IPS DF 6.9 (cell line): ENCODE measurements around the gene OR51F2.
"Not testable (repeated sequence)": the region's sequence is repeated elsewhere in the genome, so short reads cannot be mapped to it uniquely, and the experiment has no call there.

Source experiments
- DNase-seq: peaks from one replicate; pipeline ENCODE4 v3.0.0-alpha.2; 2013; ENCODE audit warnings: low read depth, low spot score
- H3K27ac ChIP-seq: one replicate; pipeline ENCODE4 v1.5.1; 2013; ENCODE audit warnings: low read length, control low read depth
- H3K27me3 ChIP-seq: 2 replicates; pipeline ENCODE4 v1.6.1; 2013; ENCODE audit warnings: mild to moderate bottlenecking, low read length; ENCODE audit not compliant: control insufficient read depth, insufficient read depth
- H3K36me3 ChIP-seq: 2 replicates; pipeline ENCODE4 v1.6.1; 2013; ENCODE audit warnings: low read length; ENCODE audit not compliant: control insufficient read depth, insufficient read depth
- H3K4me1 ChIP-seq: 2 replicates; pipeline ENCODE4 v1.6.1; 2013; ENCODE audit warnings: low read length; ENCODE audit not compliant: control insufficient read depth, insufficient read depth
- H3K4me3 ChIP-seq: 2 replicates; pipeline ENCODE4 v1.5.1; 2013; ENCODE audit warnings: mild to moderate bottlenecking, low read length
- H3K9me3 ChIP-seq: 2 replicates; pipeline ENCODE4 v1.6.1; 2013; ENCODE audit warnings: low read length, inconsistent platforms; ENCODE audit not compliant: control insufficient read depth, insufficient read depth
- WGBS: extraction: QIAGEN DNeasy Blood & Tissue Kit; methylation state at CpG from one replicate; pipeline ENCODE4 v1.1.7; 2013; ENCODE audit warnings: mixed read lengths, missing lambda C conversion rate; ENCODE audit not compliant: insufficient read length, insufficient coverage; 5-methylcytosine and 5-hydroxymethylcytosine counted together

Gene OR51F2

GRCh38 chr11:4830346-4830745, 9.2 kb downstream of the OR51F2 start:
- H3K27ac ChIP-seq, result no peak overlapping the region
- H3K4me1 ChIP-seq, result no peaks in the 10 kb centered on the region
- no peaks in the 10 kb centered on the region for H3K36me3 ChIP-seq
- no peak for DNase-seq
- no peaks in the 10 kb centered on the region for H3K27me3 ChIP-seq
- H3K9me3 ChIP-seq, result no peaks in the 10 kb centered on the region
- no peak overlapping the region for H3K4me3 ChIP-seq
- WGBS, result no CpG with 5 or more reads among the region's 1 CpG

GRCh38 chr11:4830909-4831308, 9.8 kb downstream of the OR51F2 start:
- Histone ChIP-seq H3K27ac (no peak overlapping the region), H3K9me3 (no peaks in the 10 kb centered on the region), H3K4me1 (no peaks in the 10 kb centered on the region), H3K27me3 (no peaks in the 10 kb centered on the region), H3K4me3 (no peak overlapping the region), H3K36me3 (no peaks in the 10 kb centered on the region)
- DNase-seq, result no peak
- WGBS, result no CpG with 5 or more reads among the region's 2 CpGs

- H3K4me1 ChIP-seq, result no peaks in the 10 kb centered on the region
- H3K27ac ChIP-seq, result no peak overlapping the region
- no peak for DNase-seq
- no CpG with 5 or more reads among the region's 2 CpGs for WGBS
- H3K9me3 ChIP-seq, result no peaks in the 10 kb centered on the region
- no peaks in the 10 kb centered on the region for H3K36me3 ChIP-seq
- H3K27me3 ChIP-seq, result no peaks in the 10 kb centered on the region
- no peak overlapping the region for H3K4me3 ChIP-seq
Observed at GRCh38 chr11:4839851-4840549, 18.9 kb downstream of the OR51F2 start.

GRCh38 chr11:4848908-4849532, 27.9 kb downstream of the OR51F2 start, which contains the start of gene OR51S1:
Gene OR51S1, minus strand, starts transcription at chr11:4849208. Its CDS starts 0 bp downstream, at chr11:4849208.
- Histone ChIP-seq H3K9me3 (no peaks in the 10 kb centered on the region), H3K27ac (no peak within 1 kb of the TSS), H3K4me3 (no peak within 1 kb of the TSS), H3K4me1 (no peaks in the 10 kb centered on the region), H3K36me3 (no peaks in the 10 kb centered on the region), H3K27me3 (no peaks in the 10 kb centered on the region)
- no CpG with 5 or more reads among the region's 9 CpGs for WGBS
- no peak for DNase-seq

GRCh38 chr11:4851033-4851432, 29.9 kb downstream of the OR51F2 start:
- no CpG with 5 or more reads among the region's 4 CpGs for WGBS
- no peak for DNase-seq

GRCh38 chr11:4854286-4854685, 33.2 kb downstream of the OR51F2 start:
- not testable (repeated sequence) for H3K27me3 ChIP-seq, H3K4me1 ChIP-seq, H3K36me3 ChIP-seq, DNase-seq, H3K27ac ChIP-seq, H3K4me3 ChIP-seq, H3K9me3 ChIP-seq
- no CpG with 5 or more reads among the region's 7 CpGs for WGBS

More at GRCh38 chr11:4851033-4851432, 29.9 kb downstream of the OR51F2 start:
- H3K27me3 ChIP-seq, result no peaks in the 10 kb centered on the region
- no peaks in the 10 kb centered on the region for H3K4me1 ChIP-seq
- no peaks in the 10 kb centered on the region for H3K9me3 ChIP-seq
- H3K36me3 ChIP-seq, result no peaks in the 10 kb centered on the region
- H3K4me3 ChIP-seq, result no peak overlapping the region
- no peak overlapping the region for H3K27ac ChIP-seq

- H3K9me3 ChIP-seq, result no peaks in the 10 kb centered on the region
- no peaks in the 10 kb centered on the region for H3K27me3 ChIP-seq
- H3K4me3 ChIP-seq, result no peak overlapping the region
- peak; percentile 31 for DNase-seq
- no peak overlapping the region for H3K27ac ChIP-seq
- H3K4me1 ChIP-seq, result no peaks in the 10 kb centered on the region; the same call in 1 of the 2 replicates
- H3K36me3 ChIP-seq, result no peaks in the 10 kb centered on the region
Observed at GRCh38 chr11:4862447-4863236, 41.5 kb downstream of the OR51F2 start.

- Histone ChIP-seq H3K36me3 (no peaks in the 10 kb centered on the region), H3K4me1 (no peaks in the 10 kb centered on the region; the same call in 1 of the 2 replicates), H3K9me3 (no peaks in the 10 kb centered on the region), H3K27me3 (no peaks in the 10 kb centered on the region), H3K4me3 (no peak overlapping the region), H3K27ac (no peak overlapping the region)
- WGBS, result no CpG with 5 or more reads among the region's 4 CpGs
- no peak for DNase-seq
Observed at GRCh38 chr11:4863876-4864275, 42.8 kb downstream of the OR51F2 start.

- Histone ChIP-seq H3K36me3 (no peaks in the 10 kb centered on the region), H3K4me3 (no peak overlapping the region), H3K4me1 (no peaks in the 10 kb centered on the region; the same call in 1 of the 2 replicates), H3K27me3 (no peaks in the 10 kb centered on the region), H3K9me3 (no peaks in the 10 kb centered on the region), H3K27ac (no peak overlapping the region)
- no CpG with 5 or more reads among the region's 1 CpG for WGBS
- DNase-seq, result no peak
Observed at GRCh38 chr11:4865855-4866254, 44.7 kb downstream of the OR51F2 start.
